KMS-11 (cell line): ENCODE data around the gene HORMAD2.

Experiments
- H2AFZ ChIP-seq: fragments of 200-600 bp; sonication (generic); 2 replicates; pipeline ENCODE4 v1.6.1; 2016; ENCODE audit warnings: antibody characterized with exemption, mixed run types, low read depth
- H3K27ac ChIP-seq: fragments of 200-600 bp; sonication (generic); 2 replicates; pipeline ENCODE4 v1.6.1; 2016; ENCODE audit warnings: mild to moderate bottlenecking, mixed run types
- H3K27me3 ChIP-seq: fragments of 200-600 bp; sonication (generic); 2 replicates; pipeline ENCODE4 v1.6.1; 2017; ENCODE audit warnings: mild to moderate bottlenecking, low read depth, mixed run types, moderate library complexity; ENCODE audit not compliant: insufficient read depth
- H3K36me3 ChIP-seq: fragments of 200-600 bp; sonication (generic); 2 replicates; pipeline ENCODE4 v1.6.1; 2017; ENCODE audit warnings: mild to moderate bottlenecking, mixed run types; ENCODE audit not compliant: insufficient read depth
- H3K4me1 ChIP-seq: fragments of 200-600 bp; sonication (generic); 2 replicates; pipeline ENCODE4 v1.6.1; 2016; ENCODE audit warnings: mild to moderate bottlenecking, low read depth, mixed run types; ENCODE audit not compliant: poor library complexity, severe bottlenecking
- H3K4me2 ChIP-seq: fragments of 200-600 bp; sonication (generic); 2 replicates; pipeline ENCODE4 v1.7.0; 2016; ENCODE audit warnings: mild to moderate bottlenecking, mixed run types
- H3K4me3 ChIP-seq: fragments of 200-600 bp; sonication (generic); IDR thresholded peaks from 2 replicates; pipeline ENCODE4 v1.6.1; 2017; ENCODE audit warnings: low read depth, low read length, mixed read lengths; ENCODE audit not compliant: insufficient read depth
- H3K79me2 ChIP-seq: fragments of 200-600 bp; sonication (generic); 2 replicates; pipeline ENCODE4 v1.6.1; 2016; ENCODE audit warnings: low read depth, mixed run types; ENCODE audit not compliant: insufficient read depth
- H3K9ac ChIP-seq: fragments of 200-600 bp; sonication (generic); 2 replicates; pipeline ENCODE4 v1.6.1; 2016; ENCODE audit warnings: mild to moderate bottlenecking, mixed run types
- H4K20me1 ChIP-seq: fragments of 200-600 bp; sonication (generic); 2 replicates; pipeline ENCODE4 v1.6.1; 2016; ENCODE audit warnings: mild to moderate bottlenecking, mixed run types; ENCODE audit not compliant: insufficient read depth
- TF ChIP-seq, protein P1 (sequence below): fragments of 200-600 bp; sonication (generic); conservative IDR thresholded peaks from 2 replicates; pipeline ENCODE4 v1.6.1; 2017; ENCODE audit warnings: low read depth, mild to moderate bottlenecking, antibody characterized with exemption, low read length, moderate library complexity, mixed read lengths

HORMAD2 gene

DNA sequence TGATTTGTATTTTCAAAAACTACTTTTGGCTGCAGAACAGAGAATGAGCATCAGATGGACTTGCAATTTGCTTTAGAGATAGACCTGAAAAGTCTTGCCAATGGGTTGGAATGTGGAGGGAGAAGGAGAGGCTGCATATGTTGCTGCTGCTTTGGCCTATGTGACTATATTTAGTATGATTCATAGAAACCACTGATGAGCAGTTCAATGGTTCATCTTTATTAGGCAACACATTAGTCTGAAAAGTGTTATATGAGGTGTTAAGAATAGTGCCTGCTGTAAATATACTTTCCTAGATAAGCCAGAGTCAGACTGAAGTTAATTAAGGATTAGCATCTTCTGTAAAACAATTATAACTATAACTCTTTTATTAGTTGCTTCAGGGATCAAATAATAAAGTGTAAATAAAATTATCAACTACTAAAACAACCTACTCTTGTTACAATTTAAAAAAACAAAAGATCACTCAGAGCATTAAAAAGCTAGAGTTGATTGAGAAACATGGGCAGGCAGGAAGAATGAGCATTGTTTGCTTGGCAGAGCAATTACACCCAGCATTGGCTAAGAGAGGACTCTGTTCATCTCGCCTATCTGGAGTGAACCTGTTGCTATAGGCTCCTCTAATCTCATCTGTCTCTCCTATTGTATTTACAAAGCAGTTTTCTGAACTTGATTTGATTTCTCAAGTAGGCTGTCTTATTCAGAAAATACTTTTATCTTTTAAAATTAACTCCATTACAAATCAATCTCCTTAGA lies 36.3 kb downstream of the HORMAD2 start:
- H3K79me2 ChIP-seq = no peaks in the 10 kb centered on the region
- no peaks in the 10 kb centered on the region for H4K20me1 ChIP-seq
- H3K4me1 ChIP-seq = no peaks in the 10 kb centered on the region
- H3K9ac ChIP-seq = no peak overlapping the region
- no peak overlapping the region for H3K4me2 ChIP-seq
- H3K27me3 ChIP-seq = no peaks in the 10 kb centered on the region
- no peaks in the 10 kb centered on the region for H3K36me3 ChIP-seq
- TF ChIP-seq, protein P1, sequence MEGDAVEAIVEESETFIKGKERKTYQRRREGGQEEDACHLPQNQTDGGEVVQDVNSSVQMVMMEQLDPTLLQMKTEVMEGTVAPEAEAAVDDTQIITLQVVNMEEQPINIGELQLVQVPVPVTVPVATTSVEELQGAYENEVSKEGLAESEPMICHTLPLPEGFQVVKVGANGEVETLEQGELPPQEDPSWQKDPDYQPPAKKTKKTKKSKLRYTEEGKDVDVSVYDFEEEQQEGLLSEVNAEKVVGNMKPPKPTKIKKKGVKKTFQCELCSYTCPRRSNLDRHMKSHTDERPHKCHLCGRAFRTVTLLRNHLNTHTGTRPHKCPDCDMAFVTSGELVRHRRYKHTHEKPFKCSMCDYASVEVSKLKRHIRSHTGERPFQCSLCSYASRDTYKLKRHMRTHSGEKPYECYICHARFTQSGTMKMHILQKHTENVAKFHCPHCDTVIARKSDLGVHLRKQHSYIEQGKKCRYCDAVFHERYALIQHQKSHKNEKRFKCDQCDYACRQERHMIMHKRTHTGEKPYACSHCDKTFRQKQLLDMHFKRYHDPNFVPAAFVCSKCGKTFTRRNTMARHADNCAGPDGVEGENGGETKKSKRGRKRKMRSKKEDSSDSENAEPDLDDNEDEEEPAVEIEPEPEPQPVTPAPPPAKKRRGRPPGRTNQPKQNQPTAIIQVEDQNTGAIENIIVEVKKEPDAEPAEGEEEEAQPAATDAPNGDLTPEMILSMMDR = no peak
- no peak overlapping the region for H3K27ac ChIP-seq
- no peak overlapping the region for H2AFZ ChIP-seq
- no peak overlapping the region for H3K4me3 ChIP-seq

DNA sequence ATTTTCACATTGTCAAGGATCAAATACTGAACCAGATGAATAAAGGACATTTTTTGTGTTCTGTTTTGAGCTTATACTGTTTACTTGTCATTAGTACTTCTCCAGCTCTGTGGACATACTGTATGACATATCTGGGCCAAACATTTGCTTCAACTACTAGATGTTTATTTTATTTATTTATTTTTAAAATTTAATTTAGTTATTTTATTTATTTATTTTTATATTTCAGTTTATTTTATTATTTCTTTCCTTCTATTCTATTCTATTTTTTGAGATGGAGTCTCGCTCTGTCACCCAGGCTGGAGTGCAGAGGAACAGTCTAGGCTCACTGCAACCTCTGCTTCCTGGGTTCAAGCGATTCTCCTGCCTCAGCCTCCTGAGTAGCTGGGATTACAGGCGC lies 37.0 kb downstream of the HORMAD2 start:
- H3K36me3 ChIP-seq = no peaks in the 10 kb centered on the region
- no peak overlapping the region for H3K4me3 ChIP-seq
- no peaks in the 10 kb centered on the region for H3K79me2 ChIP-seq
- no peaks in the 10 kb centered on the region for H3K4me1 ChIP-seq
- no peaks in the 10 kb centered on the region for H3K27me3 ChIP-seq
- H2AFZ ChIP-seq = no peak overlapping the region
- TF ChIP-seq, protein P1 = no peak
- no peak overlapping the region for H3K9ac ChIP-seq
- no peak overlapping the region for H3K27ac ChIP-seq
- H4K20me1 ChIP-seq = no peaks in the 10 kb centered on the region
- no peak overlapping the region for H3K4me2 ChIP-seq

DNA sequence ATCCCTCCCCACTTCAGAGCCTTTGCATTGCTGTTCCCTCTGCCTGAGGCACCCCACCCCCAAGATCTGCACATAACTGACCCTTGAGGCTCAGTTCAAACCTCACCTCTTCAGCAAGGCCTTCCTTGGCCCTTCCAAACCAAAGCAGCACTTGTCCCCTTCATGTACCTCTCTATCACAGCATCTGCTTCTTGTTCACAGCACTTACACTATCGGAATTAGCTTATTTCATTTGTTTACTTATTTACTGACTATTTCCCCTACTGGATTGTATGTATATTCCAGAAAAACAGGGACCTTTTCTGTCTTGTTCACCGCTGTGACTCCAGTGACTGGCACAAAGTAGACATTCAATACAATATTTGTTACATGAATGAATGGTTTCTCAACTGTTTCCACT lies 38.0 kb downstream of the HORMAD2 start:
- Histone ChIP-seq H3K4me1 (no peaks in the 10 kb centered on the region), H3K27me3 (no peaks in the 10 kb centered on the region), H3K4me2 (no peak overlapping the region), H3K36me3 (no peaks in the 10 kb centered on the region), H3K79me2 (no peaks in the 10 kb centered on the region), H3K9ac (no peak overlapping the region), H3K27ac (no peak overlapping the region), H3K4me3 (no peak overlapping the region), H4K20me1 (no peaks in the 10 kb centered on the region), H2AFZ (no peak overlapping the region)
- TF ChIP-seq, protein P1 = no peak

DNA sequence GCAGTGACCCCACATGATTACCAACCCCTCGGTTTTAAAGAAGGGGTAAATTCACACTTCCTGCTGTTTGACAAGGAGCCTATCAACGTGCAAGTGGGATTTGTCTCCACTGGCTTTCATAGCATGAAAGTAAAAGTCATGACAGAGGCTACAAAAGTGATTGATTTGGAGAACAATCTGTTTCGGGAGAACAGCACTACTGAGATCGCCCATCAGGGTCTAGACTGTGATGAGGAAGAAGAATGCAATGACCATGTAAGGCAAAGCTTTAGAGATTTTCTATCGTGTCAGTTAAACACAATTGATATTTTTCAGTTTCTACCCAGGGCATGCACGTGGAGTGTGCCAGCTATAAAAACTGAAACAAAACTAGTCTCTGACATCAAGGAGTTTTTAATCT lies 41.7 kb downstream of the HORMAD2 start:
- H3K4me2 ChIP-seq = no peak overlapping the region
- TF ChIP-seq, protein P1 = no peak

More for the DNA sequence above, 41.7 kb downstream of the HORMAD2 start:
- Histone ChIP-seq H4K20me1 (no peaks in the 10 kb centered on the region), H3K27ac (no peak overlapping the region), H3K36me3 (no peaks in the 10 kb centered on the region), H2AFZ (no peak overlapping the region), H3K4me1 (no peaks in the 10 kb centered on the region), H3K27me3 (no peaks in the 10 kb centered on the region), H3K79me2 (no peaks in the 10 kb centered on the region), H3K9ac (no peak overlapping the region), H3K4me3 (no peak overlapping the region)
